LoVo (cell line): ENCODE data around the gene GABBR1.
A peak's percentile ranks its signal among the peaks of the same experiment; 100 is the strongest.
"Not testable (repeated sequence)": the region's sequence is repeated elsewhere in the genome, so short reads cannot be mapped to it uniquely, and the experiment has no call there.

Experiments
- DNase-seq: peaks from one replicate; pipeline ENCODE4 v3.0.0-alpha.2; 2016; ENCODE audit warnings: low spot score

Gene GABBR1

DNA sequence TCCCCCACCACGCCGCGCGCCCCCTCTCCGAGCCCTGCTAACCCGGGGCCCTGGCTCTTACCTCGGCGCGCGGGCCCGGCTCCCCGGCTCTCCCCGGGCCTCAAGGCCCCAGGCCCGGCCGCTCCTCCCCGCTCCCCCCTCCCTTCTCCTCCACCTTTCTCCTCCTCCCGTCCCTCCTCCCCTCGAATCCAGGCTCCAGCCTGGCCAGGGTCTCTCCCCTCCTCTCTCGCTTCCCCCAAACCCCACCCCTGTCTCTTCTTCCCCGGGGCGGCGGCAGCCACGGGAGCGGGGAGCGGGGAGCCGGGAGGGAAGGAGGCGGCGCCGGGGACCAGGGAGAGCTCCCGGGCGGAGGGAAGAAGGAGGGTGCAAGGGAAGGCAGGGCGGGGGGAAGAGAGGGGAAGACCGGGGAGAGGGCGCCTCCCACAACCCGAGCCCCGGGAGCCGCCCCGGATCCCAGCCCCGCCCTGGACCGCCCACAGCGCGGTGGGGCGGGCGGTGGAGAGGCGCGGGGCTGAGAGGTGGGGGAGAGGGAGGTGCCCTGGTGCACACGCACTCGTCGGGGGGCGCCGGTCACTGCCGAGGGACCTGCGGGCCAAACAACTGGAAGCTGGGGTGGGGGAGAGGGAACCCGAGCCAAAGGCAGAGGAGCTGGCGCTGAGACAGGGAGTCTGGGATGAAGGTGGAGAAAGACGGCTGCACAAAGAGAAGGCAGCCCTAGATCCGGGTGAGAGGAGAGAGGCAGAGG, at the start of gene GABBR1:
GABBR1 (minus strand) TSS at position 395 of the 745 bp plus-strand sequence. CDS start 798 bp downstream, outside the sequence.
- DNase-seq = peak; percentile 72

DNA sequence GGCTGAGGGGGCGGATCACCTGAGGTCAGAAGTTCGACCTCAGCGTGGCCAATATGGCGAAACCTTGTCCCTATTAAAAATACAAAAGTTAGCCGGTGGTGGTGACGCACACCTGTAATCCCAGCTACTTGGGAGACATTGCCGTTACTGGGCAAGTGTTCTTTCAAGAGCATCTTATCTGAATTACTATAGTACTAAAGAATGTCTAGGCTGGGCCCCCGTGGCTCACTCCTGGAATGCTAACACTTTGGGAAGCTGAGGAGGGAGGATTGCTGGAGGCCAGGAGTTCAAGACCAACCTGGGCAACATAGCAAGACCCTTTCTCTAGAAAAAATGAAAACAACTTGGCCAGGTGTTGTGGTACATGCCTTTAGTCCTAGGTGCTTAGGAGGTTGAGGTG, 48.8 kb upstream of the GABBR1 start:
- DNase-seq = no peak

DNA sequence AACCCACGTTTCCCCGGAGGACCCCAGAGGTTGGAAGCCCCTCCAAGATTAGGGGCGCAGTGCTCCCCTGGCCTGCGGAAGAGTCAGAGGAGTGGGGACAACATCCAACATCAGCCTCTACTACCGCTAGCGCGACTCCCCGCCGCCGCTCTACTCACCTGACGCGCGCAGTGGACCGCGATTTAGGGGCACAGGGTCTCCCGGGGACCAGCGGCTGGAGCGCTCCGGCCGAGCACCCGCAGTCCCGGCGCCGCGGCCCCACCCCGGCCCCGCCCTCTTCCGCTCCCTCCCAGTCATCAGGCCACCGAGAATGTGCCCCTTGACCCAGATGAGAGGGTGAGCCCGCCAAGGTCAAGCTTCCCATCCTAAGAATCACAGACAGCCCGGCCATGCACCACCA, 47.9 kb upstream of the GABBR1 start, which contains the start of gene ZFP57:
ZFP57 (minus strand) TSS at position 249 of the 400 bp plus-strand sequence. CDS start 4,149 bp downstream, outside the sequence.
- no peak for DNase-seq

DNA sequence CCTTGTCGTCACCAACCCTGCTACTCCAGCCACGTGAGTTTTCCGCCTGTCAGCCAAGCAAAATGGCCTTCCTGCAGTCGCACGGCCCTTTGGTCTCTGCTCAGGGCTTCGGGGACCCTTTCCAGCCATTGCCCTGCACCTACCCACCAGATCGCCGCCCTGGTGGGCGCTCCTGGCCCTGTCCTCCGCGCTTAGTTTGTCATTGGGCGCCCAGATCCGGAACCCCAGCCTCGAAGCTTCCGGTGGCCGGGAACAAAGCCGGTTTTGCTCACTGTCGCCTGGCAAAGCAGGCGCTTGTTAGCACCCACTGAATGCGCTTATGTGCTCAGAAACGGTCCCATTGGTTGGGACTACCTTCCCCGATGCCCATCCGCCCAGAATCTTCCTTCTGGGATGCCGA, 47.4 kb upstream of the GABBR1 start:
- no peak for DNase-seq

DNA sequence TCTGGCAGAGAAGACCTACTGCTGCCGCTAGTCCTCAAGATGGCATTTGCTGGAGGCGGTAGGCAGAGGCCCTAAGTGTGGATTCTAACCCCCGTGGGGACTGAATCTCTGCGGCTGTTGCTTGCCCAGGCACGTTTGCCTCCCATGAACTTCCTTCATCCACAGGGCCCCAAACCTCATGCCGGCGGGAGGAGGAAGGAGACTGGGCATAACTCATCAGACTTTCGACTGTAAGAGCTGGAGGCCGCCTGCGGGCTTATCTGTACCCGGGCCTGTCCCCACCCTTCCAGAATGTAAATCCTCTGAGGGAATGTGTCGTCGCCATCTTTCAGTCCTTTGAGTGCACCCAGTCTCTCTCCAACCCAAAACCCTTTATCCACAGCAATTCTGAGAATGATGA, 47.0 kb upstream of the GABBR1 start:
- no peak for DNase-seq

DNA sequence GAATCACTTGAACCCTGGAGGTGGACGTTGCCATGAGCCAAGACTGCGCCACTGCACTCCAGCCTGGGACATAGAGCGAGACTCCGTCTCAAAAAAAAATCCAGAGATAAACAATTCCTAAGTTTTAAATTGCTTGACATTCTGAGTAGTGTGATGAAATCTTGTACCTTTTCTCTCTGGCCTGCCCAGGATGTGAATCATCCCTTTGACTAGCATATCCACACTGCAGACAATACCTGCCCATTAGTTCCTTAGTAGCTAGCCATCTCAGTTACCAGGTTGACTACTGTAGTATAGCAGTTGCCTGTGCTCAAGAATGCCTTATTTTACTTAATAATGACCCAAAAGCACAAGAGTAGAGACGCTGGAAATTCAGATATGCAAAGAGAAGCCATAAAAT, 45.1 kb upstream of the GABBR1 start:
- no peak for DNase-seq

DNA sequence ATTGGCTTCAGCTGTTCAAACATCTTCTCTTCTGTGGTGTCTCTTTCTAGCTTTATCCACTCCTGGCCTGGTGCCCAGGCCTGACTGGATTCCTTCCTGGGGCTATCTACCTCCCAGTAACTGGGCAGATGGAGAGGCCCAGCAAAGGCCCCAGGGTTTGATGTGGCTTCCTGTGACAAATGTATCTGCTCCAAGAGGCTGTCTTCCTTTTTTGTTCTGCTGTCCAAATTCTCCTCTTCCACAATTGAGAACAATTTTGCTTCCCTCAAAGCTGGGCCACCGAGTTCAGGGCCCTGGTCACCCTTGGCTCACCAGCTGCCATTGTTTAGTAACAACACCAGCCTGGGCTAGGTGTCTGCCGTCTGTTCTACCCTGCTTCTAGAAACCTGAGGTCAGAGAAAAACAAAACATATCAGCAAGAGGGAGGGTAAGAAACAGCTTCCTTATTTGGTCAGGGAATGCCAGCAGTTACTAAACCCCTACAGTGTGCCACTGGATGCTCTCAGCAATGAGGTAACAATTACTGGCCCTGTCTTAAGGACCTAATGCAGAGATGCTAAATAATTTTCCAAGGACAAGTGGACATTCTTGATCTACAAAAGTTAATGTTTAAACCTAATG, 44.1 kb upstream of the GABBR1 start:
- DNase-seq = no peak

DNA sequence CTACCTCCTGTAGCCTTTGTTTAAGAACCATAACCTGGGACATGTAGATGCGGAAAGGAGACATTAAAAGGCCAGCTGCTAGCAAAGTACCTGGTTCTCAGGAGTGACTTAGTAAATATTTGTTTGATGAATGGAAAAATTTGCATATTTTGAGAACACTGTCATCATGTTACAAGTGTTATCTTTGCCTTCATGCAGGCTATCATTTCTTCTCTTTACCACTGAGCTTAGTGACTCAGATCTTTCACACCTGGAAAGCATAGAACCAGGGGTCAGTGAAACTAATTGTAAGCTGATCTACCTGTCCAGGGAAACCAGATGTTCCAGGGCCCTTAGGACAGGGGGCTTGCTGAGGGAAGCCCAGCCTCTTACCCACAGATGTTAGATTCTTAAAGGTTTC, 42.6 kb upstream of the GABBR1 start:
- no peak for DNase-seq

DNA sequence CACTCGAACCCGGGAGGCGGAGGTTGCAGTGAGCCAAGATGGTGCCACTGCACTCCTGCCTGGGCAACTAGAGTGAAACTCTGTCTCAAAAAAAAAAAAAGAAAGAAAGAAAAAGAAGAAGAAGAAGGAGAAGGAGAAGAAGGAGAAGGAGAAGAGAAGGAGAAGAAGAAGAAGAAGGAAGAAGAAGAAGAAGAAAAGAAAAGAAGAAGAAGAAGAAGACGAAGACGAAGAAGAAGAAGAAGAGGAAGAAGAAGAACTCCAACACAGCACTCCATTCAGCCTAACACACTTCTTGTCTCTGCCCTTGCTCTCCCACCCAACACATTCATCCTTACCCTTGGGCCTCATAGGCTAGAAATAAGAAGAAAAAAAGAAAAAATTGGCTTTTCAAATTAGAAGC, 41.0 kb upstream of the GABBR1 start:
- DNase-seq = no peak

DNA sequence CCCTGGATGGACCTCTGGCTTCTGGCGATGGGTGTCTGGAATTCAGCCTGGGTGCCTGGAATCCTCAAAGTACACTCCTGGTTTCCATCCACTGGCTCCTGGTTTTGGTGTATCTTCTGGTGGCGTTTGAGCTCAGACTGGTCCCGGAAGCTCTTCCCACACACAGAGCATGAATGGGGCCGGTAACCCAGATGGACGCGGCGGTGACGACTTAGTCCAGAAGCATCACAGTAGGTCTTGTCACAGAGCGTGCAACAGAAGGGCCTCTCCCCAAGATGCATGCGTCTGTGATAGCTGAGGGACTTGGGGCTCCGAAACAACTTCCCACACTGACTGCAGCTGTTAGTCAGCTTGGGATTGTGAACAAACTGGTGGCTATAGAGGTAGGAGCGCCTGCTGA, 40.2 kb upstream of the GABBR1 start:
- DNase-seq = no peak

DNA sequence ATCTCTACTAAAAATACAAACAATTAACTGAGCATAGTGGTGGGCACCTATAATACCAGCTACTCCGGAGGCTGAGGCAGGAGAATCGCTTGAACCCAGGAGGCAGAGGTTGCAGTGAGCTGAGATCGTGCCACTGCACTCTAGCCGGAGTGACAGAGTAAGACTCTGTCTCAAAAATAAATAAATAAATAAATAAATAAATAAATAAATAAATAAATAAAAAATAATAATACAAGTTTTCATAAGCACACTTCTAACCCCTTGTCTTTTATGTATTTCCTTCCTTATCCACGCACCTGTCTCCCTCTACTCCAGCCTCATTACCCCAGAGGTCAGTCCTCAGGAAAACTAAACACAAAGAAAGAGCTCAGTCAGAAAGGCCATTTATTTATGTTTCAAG, 39.1 kb upstream of the GABBR1 start:
- DNase-seq = not testable (repeated sequence)

DNA sequence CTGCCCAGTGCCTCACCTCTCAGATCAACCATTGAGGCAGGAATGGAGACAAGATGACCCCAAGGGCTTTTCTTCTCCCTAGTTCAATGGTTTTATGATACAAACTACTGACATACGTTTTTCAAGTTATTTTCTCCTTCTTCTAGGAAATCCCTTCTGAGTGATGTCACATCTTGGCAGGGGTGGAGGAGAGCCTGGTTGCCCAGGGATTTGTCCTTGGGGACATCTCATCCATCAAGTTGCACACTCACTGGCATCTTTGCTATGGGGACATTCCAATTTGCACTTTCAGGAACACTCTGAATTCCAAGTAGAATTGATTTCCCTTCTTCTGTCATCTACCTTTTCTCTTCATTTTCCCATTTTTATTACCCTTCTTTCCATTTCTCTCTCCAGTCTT, 38.0 kb upstream of the GABBR1 start:
- no peak for DNase-seq

DNA sequence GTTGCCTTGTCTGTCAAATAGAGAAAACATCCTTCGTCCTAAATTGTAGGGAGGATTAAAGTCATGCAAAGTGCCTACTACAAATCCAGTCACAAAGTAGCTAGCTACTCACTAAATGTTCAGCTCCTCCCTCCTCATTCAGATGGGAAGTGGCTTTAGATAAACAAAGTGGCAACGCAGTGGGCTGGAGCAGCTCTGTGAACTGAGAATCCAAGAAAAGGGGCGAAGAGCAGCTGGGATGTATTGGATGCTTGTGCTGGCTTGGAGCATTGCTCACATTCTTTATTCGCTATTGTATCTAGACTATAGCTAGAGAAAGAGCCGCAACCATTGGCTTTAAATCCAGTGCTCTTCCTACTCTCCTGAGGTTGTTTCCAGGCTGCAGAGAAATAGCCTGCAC, 34.2 kb upstream of the GABBR1 start:
- DNase-seq = no peak

DNA sequence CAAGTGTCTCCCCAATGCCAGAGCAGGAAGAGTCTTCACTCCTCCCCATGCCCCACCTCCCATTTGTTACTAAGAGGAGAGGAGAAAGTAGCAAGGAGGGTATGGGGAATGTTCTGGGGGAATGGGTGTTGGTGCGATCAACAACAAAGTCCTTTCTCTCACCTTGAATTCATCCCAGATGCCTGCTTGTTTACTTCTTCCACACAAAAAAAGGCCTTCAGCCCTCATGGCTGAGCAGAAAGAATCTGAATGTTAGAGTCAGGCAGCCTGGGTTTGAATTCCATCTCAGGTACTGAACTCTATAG, 33.8 kb upstream of the GABBR1 start:
- DNase-seq = no peak

DNA sequence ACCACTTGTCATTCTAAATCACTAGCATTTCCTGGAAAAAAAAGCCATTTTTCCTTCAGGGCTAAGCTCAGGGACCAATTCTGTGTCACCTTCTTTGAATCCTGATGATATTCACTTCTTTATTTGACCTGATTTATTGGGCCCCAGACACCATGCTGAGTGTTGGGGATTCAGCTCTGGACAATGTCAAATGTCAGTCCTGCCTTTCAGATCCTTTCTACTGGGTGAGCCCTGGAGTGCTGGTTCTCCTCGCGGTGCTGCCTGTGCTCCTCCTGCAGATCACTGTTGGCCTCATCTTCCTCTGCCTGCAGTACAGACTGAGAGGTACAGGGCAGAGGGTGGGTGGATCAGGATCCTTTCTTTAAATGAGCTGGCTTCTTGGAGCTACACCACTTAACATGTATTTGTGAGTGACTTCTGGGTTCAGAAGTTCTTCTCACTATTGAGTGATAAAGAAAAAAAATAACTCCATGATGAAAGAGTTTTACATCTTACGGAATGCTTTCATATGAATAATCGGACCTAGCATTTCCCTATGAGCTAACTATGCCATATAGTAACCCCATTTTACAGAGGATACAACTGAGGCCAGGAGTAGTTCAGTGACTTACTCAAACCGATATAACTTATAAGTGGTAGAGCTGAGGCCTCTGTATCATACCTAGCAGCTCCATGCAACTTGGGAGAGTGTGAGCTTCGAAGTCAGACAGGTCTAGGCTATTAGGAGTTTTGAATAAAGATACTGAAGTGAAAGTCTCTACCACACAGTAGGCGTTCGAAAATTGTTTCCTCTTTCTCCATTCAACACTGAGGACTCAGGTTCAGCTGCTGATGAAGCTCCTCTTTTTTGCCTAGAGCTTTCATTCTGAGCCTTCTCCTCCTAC, 33.2 kb upstream of the GABBR1 start:
- DNase-seq = no peak

DNA sequence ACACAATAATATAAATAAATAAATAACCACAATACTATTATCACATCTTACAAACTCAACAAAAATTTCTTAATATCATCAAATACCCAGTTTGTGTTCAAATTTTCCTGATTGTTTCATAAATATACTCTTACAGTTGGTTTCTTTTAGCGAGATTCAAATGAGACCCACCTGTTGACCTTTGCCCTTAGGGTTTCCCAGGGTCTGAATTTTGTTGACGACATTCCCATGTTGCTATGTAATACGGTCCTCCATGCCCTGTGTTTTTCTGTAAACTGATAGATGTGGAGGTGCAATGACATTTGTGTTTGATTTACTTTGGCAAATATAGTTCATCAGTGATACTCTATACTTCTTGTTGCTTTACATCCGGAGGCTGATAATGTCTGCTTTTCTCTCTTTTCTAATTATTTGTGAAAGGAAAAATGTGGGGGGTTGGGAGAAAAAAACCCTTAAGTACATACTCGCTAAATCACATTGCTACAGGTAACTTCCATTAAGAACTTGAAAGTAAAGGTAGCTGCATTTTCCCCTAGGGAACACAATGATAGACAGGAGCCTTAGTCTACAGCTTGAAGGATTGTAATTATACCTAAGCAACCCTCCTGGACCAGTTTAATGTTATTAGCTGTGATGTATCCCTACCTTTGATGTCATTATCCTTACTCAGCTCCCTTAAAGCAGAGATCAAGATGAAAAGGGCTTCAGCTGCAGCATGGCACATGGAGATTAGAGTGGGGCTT, 30.5 kb upstream of the GABBR1 start:
- no peak for DNase-seq

DNA sequence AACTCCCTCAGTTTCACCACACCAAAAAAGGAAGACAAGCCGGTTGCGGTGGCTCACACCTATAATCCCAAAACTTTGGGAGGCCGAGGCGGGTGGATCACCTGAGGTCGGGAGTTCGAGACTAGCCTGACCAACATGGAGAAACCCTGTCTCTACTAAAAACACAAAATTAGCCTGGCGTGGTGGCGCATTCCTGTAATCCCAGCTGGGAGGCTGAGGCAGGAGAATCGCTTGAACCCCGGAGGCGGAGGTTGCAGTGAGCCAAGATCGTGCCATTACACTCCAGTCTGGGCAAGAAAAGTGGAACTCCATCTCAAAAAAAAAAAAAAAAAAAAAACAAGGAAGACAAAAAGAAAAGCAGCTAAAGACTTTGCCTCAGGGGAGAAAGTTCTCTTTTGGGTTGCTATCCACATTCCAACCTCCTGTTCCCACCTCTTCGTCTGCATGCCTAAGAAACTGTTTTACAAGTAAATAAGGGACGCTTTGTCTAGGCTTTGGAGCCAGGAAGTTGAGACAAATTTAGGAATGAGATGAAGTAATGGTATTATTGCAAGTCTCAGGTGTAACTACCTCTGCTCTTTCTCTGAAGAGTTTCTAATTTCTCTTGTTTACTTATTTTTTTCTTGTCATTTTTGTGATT, 28.6 kb upstream of the GABBR1 start:
- DNase-seq = not testable (repeated sequence)

DNA sequence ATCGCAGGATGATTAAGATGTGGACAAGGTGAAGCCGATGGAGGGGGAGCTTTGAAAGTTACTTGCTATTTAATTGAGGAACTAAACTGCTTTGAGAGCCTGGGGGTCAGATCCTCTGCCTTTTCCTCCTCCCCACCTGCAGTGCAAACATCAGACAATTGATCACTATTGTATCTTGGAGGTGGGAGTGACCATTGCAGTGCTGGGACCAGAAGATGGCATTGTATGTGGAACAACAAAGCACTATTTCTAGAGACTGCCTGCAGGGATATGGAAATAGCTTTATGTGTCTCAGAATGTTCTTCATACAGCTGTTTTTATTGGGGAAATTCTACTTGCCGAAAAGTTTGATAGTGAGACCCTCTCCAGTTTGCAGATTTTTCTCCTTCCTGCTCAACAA, 28.1 kb upstream of the GABBR1 start:
- no peak for DNase-seq

DNA sequence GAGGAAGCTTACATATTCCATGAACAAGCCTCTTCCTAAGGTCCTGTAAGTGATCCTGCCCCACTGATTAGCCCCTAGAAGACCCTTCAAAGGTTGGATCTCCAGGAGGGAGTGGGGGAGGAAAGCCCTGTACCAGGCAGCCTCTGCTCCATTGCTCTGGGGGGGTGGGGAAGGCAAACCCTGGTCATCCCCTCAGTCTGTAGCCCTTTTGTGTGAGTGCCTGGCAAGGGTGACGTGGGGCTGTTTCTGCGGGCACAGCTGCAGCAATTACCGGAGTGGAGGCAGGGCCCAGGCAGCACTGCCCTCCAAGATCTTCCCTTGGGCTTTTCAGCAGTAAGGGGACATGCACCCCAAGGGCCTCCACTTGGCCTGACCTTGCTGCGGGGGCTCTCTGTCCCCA, 23.8 kb upstream of the GABBR1 start, which contains the start of gene MOG:
MOG (plus strand) TSS at position 295 of the 400 bp plus-strand sequence. CDS start 118 bp downstream, outside the sequence.
- no peak for DNase-seq

DNA sequence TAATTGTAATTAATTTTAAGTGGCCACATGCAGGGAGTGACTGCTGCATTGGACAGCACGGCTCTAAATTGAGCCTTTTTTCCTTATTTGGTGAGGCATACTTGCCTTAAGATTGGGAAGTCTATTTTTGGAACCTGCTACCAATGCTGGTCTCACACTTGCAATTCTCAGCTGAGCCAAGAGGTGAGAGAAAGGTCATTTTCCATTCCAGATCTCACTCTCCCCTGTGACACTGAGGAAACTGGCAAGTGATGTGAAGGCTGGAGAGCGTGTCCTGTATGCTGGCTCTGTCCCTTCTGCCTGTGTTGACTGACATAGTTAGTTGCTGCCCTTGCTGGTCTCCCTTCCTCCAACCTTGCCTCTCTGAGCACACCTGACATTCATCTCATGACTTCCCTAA, 23.2 kb upstream of the GABBR1 start:
- no peak for DNase-seq

DNA sequence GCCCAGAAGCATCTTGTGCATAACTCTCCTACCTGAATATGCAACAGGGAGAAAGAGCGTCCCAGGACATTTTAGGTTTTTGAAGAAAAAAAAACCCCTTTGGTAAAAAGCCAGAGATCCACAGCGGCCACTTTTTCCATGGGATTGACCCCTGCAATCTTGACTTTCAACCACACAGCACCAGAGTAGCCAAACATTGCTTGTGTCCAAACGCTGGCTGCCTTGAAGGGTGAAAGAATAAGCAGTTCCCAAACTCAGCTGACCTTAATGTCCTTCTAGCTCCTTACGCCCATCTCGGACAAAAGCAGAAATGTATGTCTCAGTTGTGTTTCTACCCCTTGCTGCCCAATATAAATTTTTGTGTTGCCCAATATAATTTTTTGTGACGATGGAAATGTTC, 22.7 kb upstream of the GABBR1 start:
- no peak for DNase-seq
